H9 (cell line): Measurements from ENCODE around the gene KCNIP1. TPM values are rescaled to one million over a fixed set of nuclear protein-coding genes. Genes with fewer than 3 reads are reported as not detected.

Experiments used
- DNase-seq: peaks from one replicate; pipeline ENCODE4 v3.0.0-alpha.2; 2017
- H2AFZ ChIP-seq: one replicate; pipeline ENCODE4 v1.6.1; 2013; ENCODE audit warnings: mild to moderate bottlenecking, low read length, control low read depth, moderate library complexity
- H2AK5ac ChIP-seq: 2 replicates; pipeline ENCODE4 v1.6.1; 2013; ENCODE audit warnings: low read length, control low read depth, mixed read lengths; ENCODE audit not compliant: insufficient read length
- H2BK120ac ChIP-seq: one replicate; pipeline ENCODE4 v1.6.1; 2013; ENCODE audit warnings: low read depth, mild to moderate bottlenecking, low read length, control low read depth, inconsistent platforms; ENCODE audit not compliant: poor library complexity, severe bottlenecking
- H2BK12ac ChIP-seq: 2 replicates; pipeline ENCODE4 v1.6.1; 2013; ENCODE audit warnings: low read length, control low read depth, mixed read lengths, low read depth; ENCODE audit not compliant: insufficient read length
- H2BK15ac ChIP-seq: 2 replicates; pipeline ENCODE4 v1.6.1; 2013; ENCODE audit warnings: low read depth, low read length, control low read depth
- H2BK20ac ChIP-seq: one replicate; pipeline ENCODE4 v1.6.1; 2013; ENCODE audit warnings: low read depth, mild to moderate bottlenecking, low read length, control low read depth, inconsistent platforms; ENCODE audit not compliant: poor library complexity, severe bottlenecking
- H2BK5ac ChIP-seq: 2 replicates; pipeline ENCODE4 v1.6.1; 2013; ENCODE audit warnings: low read length, control low read depth, mixed read lengths; ENCODE audit not compliant: insufficient read length
- H3K14ac ChIP-seq: 2 replicates; pipeline ENCODE4 v1.6.1; 2013; ENCODE audit warnings: low read length, control low read depth; ENCODE audit not compliant: insufficient read depth
- H3K18ac ChIP-seq: 2 replicates; pipeline ENCODE4 v1.6.1; 2013; ENCODE audit warnings: low read depth, mild to moderate bottlenecking, mixed read lengths, low read length, control low read depth; ENCODE audit not compliant: insufficient read length
- H3K23ac ChIP-seq: 2 replicates; pipeline ENCODE4 v1.6.1; 2013; ENCODE audit warnings: low read length, control low read depth, mixed read lengths, low read depth; ENCODE audit not compliant: insufficient read length
- H3K23me2 ChIP-seq: 2 replicates; pipeline ENCODE4 v1.6.1; 2013; ENCODE audit warnings: low read depth, mild to moderate bottlenecking, mixed read lengths, low read length, control low read depth; ENCODE audit not compliant: insufficient read length, poor library complexity, severe bottlenecking
- H3K27ac ChIP-seq: 2 replicates; pipeline ENCODE4 v1.5.1; 2013; ENCODE audit warnings: low read length, control low read depth, mixed read lengths, low read depth; ENCODE audit not compliant: insufficient read length
- H3K27me3 ChIP-seq: 2 replicates; pipeline ENCODE4 v1.6.1; 2013; ENCODE audit warnings: low read length, control low read depth, inconsistent platforms; ENCODE audit not compliant: insufficient read depth
- H3K4ac ChIP-seq: 2 replicates; pipeline ENCODE4 v1.6.1; 2013; ENCODE audit warnings: low read depth, mild to moderate bottlenecking, control low read depth, inconsistent platforms, low read length, moderate library complexity
- H3K4me1 ChIP-seq: 2 replicates; pipeline ENCODE4 v1.6.1; 2013; ENCODE audit warnings: low read length, control low read depth, inconsistent platforms; ENCODE audit not compliant: insufficient read depth
- H3K4me2 ChIP-seq: 2 replicates; pipeline ENCODE4 v1.6.1; 2013; ENCODE audit warnings: low read length, control low read depth, mixed read lengths; ENCODE audit not compliant: insufficient read length, insufficient read depth
- H3K56ac ChIP-seq: 2 replicates; pipeline ENCODE4 v1.6.1; 2013; ENCODE audit warnings: low read depth, mild to moderate bottlenecking, mixed read lengths, low read length, control low read depth; ENCODE audit not compliant: insufficient read length
- H3K79me1 ChIP-seq: 2 replicates; pipeline ENCODE4 v1.6.1; 2013; ENCODE audit warnings: low read depth, mild to moderate bottlenecking, moderate library complexity, low read length, control low read depth, inconsistent platforms; ENCODE audit not compliant: insufficient read depth, poor library complexity, severe bottlenecking
- H3K79me2 ChIP-seq: 2 replicates; pipeline ENCODE4 v1.6.1; 2013; ENCODE audit warnings: low read length, control low read depth, inconsistent platforms; ENCODE audit not compliant: insufficient read depth
- H3K9ac ChIP-seq: 2 replicates; pipeline ENCODE4 v1.6.1; 2013; ENCODE audit warnings: low read length, control low read depth, mixed read lengths; ENCODE audit not compliant: insufficient read length; ENCODE audit errors: extremely low read depth
- H3K9me3 ChIP-seq: one replicate; pipeline ENCODE4 v1.6.1; 2013; ENCODE audit warnings: low read depth, low read length, inconsistent platforms; ENCODE audit not compliant: control insufficient read depth
- H3T11ph ChIP-seq: one replicate; pipeline ENCODE4 v1.6.1; 2013; ENCODE audit warnings: mild to moderate bottlenecking, low read length, control low read depth, inconsistent platforms
- H4K20me1 ChIP-seq: one replicate; pipeline ENCODE4 v1.6.1; 2013; ENCODE audit not compliant: control insufficient read depth, insufficient read length, insufficient read depth
- H4K5ac ChIP-seq: 2 replicates; pipeline ENCODE4 v1.6.1; 2013; ENCODE audit warnings: low read depth, mild to moderate bottlenecking, mixed read lengths, low read length, control low read depth; ENCODE audit not compliant: insufficient read length
- H4K8ac ChIP-seq: replicated peaks from 2 replicates; pipeline ENCODE4 v1.6.1; 2013; ENCODE audit warnings: low read length, control low read depth, mixed read lengths, low read depth; ENCODE audit not compliant: insufficient read length
- H4K91ac ChIP-seq: 2 replicates; pipeline ENCODE4 v1.6.1; 2013; ENCODE audit warnings: low read depth, mild to moderate bottlenecking, moderate library complexity, mixed read lengths, low read length, control low read depth; ENCODE audit not compliant: insufficient read length
- H3K27ac Mint-ChIP-seq, 3 experiments: 2 replicates in 2 of 3; 3 replicates in 1 of 3; pipeline ENCODE4 v1.8.0; 2020 to 2021; ENCODE audit warnings: mixed read lengths in 3 of 3, mild to moderate bottlenecking in 1 of 3, moderate library complexity in 1 of 3
- H3K27me3 Mint-ChIP-seq: 2 replicates; pipeline ENCODE4 v1.8.0; 2021; ENCODE audit warnings: low read depth, mild to moderate bottlenecking, moderate library complexity, mixed read lengths
- H3K36me3 Mint-ChIP-seq, 3 experiments: 2 replicates in 2 of 3; 3 replicates in 1 of 3; pipeline ENCODE4 v1.8.0; 2020 to 2021; ENCODE audit warnings: low read depth in 3 of 3, mixed read lengths in 3 of 3; ENCODE audit not compliant: insufficient read depth in 1 of 3
- H3K4me1 Mint-ChIP-seq, 2 experiments: 2 replicates each; pipeline ENCODE4 v1.8.0; 2020; ENCODE audit warnings: mixed read lengths in 2 of 2
- H3K4me3 Mint-ChIP-seq, 2 experiments: 2 replicates in 1 of 2; 3 replicates in 1 of 2; pipeline ENCODE4 v1.8.0; 2020 to 2021; ENCODE audit warnings: mild to moderate bottlenecking in 2 of 2, mixed read lengths in 2 of 2, moderate library complexity in 1 of 2
- H3K9me3 Mint-ChIP-seq, 2 experiments: 2 replicates in 1 of 2; 3 replicates in 1 of 2; pipeline ENCODE4 v1.8.0; 2020; ENCODE audit warnings: mild to moderate bottlenecking in 2 of 2, mixed read lengths in 2 of 2, moderate library complexity in 1 of 2
- WGBS: extraction: QIAGEN DNeasy Blood & Tissue Kit; methylation state at CpG from one replicate; pipeline ENCODE4 v1.1.7; 2013; ENCODE audit warnings: missing lambda C conversion rate, low lambda C conversion rate, mixed read lengths; ENCODE audit not compliant: insufficient read length; ENCODE audit errors: extremely low coverage; 5-methylcytosine and 5-hydroxymethylcytosine counted together
- total RNA-seq: library from RNA; stranded (reverse); gene quantifications from 2 replicates; pipeline ENCODE4 v1.2.1, GENCODE V29; 2021
- TF ChIP-seq, protein P1 (sequence below): fragments of 200-600 bp; sonication (generic); conservative IDR thresholded peaks from 3 replicates; pipeline ENCODE4 v1.8.0; 2021; ENCODE audit warnings: antibody characterized with exemption, mild to moderate bottlenecking

Gene KCNIP1
- total RNA-seq, 1 experiment from 2014 or later, result 0.63 TPM

DNA sequence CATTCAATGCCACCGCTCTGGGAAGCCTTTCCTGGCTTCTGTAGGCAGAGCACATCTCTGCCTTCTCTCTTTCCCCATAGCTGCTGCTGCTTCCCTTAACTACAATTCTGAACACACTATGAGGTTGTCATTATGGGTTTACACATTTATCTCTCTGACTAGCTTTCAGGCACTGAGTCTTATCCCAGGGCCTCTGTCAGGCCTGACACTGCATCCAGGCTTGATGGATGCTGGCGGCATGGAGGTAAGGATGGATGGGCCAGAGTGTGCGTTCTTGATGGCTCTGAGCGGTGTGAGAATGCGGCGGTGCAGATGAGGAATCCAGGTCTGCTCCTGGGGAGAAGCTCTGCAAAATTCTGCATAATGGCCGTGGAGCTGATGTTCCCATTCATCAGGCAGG, 6.3 kb downstream of the KCNIP1 start:
- WGBS, result no CpG with 5 or more reads among the region's 7 CpGs
- no peaks in the 10 kb centered on the region; a peak in 1 of 5 replicates for H3K9me3 Mint-ChIP-seq
- H3K36me3 Mint-ChIP-seq, result no peaks in the 10 kb centered on the region
- Histone ChIP-seq H2BK15ac (no peak overlapping the region), H3K9ac (no peak overlapping the region), H3K27ac (no peak overlapping the region), H2AFZ (no peak overlapping the region), H2AK5ac (no peak overlapping the region), H3K56ac (no peak overlapping the region), H4K91ac (no peak overlapping the region), H2BK20ac (no peak overlapping the region), H4K8ac (no peak overlapping the region), H2BK5ac (no peak overlapping the region), H3K23me2 (no peaks in the 10 kb centered on the region), H3T11ph (no peak overlapping the region), H3K4me1 (no peaks in the 10 kb centered on the region), H3K18ac (no peak overlapping the region), H3K79me2 (no peaks in the 10 kb centered on the region), H2BK12ac (no peak overlapping the region), H3K79me1 (no peaks in the 10 kb centered on the region), H3K27me3 (peaks cover 2% of the 10 kb centered on the region; the same call in 1 of the 2 replicates), H3K14ac (no peak overlapping the region), H3K4me2 (no peak overlapping the region), H3K23ac (no peak overlapping the region), H4K20me1 (no peaks in the 10 kb centered on the region), H4K5ac (no peak overlapping the region), H2BK120ac (no peak overlapping the region), H3K9me3 (no peaks in the 10 kb centered on the region), H3K4ac (no peak overlapping the region)
- TF ChIP-seq, protein P1, sequence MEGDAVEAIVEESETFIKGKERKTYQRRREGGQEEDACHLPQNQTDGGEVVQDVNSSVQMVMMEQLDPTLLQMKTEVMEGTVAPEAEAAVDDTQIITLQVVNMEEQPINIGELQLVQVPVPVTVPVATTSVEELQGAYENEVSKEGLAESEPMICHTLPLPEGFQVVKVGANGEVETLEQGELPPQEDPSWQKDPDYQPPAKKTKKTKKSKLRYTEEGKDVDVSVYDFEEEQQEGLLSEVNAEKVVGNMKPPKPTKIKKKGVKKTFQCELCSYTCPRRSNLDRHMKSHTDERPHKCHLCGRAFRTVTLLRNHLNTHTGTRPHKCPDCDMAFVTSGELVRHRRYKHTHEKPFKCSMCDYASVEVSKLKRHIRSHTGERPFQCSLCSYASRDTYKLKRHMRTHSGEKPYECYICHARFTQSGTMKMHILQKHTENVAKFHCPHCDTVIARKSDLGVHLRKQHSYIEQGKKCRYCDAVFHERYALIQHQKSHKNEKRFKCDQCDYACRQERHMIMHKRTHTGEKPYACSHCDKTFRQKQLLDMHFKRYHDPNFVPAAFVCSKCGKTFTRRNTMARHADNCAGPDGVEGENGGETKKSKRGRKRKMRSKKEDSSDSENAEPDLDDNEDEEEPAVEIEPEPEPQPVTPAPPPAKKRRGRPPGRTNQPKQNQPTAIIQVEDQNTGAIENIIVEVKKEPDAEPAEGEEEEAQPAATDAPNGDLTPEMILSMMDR, result no peak
- H3K4me1 Mint-ChIP-seq, result peaks cover 3 to 9% of the 10 kb centered on the region in 2 experiments
- no peak for DNase-seq
- peaks cover 17% of the 10 kb centered on the region for H3K27me3 Mint-ChIP-seq
- no peak overlapping the region; a peak in 3 of 7 replicates for H3K27ac Mint-ChIP-seq
- no peak overlapping the region for H3K4me3 Mint-ChIP-seq
